HG03571 (cell line): Measurements from ENCODE around the gene HAUS8.
"Not testable (repeated sequence)": the region's sequence is repeated elsewhere in the genome, so short reads cannot be mapped to it uniquely, and the experiment has no call there.

ENCODE experiments used
- ATAC-seq: cut with Tn5 transposase; IDR thresholded peaks from one replicate; pipeline ENCODE4 v1.9.1; 2021; ENCODE audit not compliant: unreplicated experiment

The HAUS8 gene

GRCh38 chr19:17101686-17102628 is 26.7 kb upstream of the HAUS8 start:
- ATAC-seq, result no peak

DNA sequence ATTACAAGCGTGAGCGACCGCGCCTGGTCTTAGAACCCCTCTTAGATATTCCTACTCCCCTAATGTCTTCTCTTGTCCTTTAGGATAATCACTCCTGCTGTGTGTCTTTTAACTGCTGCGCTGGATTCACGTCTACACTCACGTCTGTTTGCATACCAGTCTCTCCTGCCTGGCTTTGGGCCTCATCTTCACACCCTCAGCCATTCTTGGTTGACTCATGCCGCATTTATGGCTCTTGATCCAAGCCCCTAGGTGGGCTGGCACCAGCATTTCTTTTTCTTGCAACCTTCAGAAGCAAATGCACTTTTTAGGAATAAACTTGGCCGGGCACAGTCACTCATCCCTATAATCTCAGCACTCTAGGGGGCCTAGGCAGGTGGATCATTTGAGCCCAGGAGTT is 23.1 kb upstream of the HAUS8 start:
- no peak for ATAC-seq

DNA sequence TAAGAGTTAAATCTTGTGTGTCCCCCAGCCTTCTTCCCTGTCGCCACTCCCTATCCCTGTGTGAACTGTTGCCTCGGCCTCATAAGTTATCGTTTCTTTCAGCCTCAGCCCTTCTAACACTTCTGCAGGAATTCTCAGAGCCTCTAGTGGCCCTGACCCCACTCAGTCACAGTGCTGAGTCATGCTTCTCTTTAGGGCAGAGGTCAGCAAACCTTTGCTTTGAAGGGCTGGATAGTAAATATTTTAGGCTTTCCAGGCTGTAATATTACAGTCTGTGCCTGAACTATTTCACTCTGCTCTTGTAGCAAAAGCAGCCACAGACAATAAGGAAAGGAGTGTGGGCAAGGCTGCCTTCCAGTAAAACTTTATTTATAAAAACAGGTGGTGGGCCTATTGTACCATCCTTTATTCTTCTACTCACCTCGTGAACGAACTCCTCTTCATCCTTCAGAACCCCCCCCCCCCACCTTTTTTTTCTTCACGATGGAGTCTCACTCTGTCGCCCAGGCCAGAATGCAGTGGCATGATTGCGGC is 22.4 kb upstream of the HAUS8 start:
- ATAC-seq, result no peak

DNA sequence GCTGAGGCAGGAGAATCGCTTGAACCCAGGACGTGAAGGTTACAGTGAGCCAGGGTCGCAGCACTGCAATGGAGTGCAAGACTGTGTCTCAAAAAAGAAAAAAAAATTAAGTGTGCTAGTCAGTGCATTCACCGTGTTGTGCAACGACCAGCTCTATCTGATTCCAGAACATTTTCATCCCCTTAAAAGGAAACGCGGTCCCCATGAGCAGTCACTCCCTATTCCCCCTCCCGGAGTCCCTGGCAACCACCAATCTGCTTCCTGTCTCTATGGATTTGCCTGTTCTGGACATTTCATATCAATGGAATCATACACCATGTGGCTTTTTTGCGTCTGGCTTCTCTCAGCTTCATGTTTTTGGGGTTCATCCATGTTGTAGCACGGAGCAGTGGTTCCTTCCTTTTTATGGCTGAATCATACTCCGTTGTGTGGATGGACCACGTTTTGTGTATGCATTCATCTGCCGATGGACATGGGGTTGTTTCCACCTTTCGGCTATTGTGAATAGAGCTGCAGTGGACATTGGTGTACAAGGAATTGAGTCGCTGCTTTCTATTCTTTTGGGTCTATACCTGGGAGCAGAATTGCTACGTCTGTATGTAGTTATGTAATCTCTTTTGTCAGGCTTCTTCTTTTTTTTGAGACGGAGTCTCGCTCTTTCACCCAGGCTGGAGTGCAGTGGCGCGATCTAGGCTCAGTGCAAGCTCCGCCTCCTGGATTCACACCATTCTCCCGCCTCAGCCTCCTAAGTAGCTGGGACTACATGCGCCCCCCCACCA is 20.1 kb upstream of the HAUS8 start:
- no peak for ATAC-seq

DNA sequence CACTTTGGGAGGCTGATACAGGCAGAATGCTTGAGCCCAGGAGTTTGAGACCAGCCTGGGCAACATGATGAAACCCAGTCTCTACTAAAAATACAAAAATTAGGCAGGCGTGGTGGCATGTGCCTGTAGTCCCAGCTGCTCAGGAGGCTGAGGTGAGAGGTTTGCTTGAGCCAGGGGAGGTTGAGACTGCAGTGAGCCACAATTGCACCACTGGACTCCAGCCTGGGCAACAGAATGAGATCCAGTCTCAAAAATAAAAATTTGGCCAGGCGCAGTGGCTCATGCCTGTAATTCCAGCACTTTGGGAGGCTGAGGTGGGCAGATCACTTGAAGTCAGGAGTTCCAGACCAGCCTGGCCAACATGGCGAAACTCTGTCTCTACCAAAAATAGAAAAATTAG is 19.4 kb upstream of the HAUS8 start:
- ATAC-seq, result not testable (repeated sequence)

GRCh38 chr19:17092696-17093095 is 17.4 kb upstream of the HAUS8 start:
- no peak for ATAC-seq

- no peak for ATAC-seq
Observed at GRCh38 chr19:17091758-17092333, 16.6 kb upstream of the HAUS8 start.

- ATAC-seq, result no peak
Observed at GRCh38 chr19:17090583-17090982, 15.3 kb upstream of the HAUS8 start.

DNA sequence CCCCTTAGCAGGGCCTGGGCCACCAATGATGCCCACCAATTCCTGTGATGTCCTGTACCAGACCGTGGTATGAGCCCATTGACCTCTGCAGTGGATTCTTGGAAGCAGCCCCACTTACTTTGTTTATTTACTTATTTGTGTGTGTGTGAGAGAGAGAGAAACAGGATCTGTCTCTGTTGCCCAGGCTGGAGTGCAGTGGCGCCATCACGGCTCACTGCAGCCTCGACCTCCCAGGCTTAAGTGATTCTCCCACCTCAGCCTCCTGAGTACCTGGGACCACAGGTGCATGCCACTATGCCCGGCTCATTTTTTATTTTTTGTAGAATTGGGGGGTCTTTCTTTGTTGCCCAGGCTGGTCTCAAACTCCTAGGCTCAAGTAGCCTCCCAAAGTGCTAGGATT is 13.3 kb upstream of the HAUS8 start:
- no peak for ATAC-seq

- no peak for ATAC-seq
Observed at GRCh38 chr19:17086834-17087233, 11.6 kb upstream of the HAUS8 start.

GRCh38 chr19:17086120-17086519 is 10.9 kb upstream of the HAUS8 start:
- no peak for ATAC-seq

DNA sequence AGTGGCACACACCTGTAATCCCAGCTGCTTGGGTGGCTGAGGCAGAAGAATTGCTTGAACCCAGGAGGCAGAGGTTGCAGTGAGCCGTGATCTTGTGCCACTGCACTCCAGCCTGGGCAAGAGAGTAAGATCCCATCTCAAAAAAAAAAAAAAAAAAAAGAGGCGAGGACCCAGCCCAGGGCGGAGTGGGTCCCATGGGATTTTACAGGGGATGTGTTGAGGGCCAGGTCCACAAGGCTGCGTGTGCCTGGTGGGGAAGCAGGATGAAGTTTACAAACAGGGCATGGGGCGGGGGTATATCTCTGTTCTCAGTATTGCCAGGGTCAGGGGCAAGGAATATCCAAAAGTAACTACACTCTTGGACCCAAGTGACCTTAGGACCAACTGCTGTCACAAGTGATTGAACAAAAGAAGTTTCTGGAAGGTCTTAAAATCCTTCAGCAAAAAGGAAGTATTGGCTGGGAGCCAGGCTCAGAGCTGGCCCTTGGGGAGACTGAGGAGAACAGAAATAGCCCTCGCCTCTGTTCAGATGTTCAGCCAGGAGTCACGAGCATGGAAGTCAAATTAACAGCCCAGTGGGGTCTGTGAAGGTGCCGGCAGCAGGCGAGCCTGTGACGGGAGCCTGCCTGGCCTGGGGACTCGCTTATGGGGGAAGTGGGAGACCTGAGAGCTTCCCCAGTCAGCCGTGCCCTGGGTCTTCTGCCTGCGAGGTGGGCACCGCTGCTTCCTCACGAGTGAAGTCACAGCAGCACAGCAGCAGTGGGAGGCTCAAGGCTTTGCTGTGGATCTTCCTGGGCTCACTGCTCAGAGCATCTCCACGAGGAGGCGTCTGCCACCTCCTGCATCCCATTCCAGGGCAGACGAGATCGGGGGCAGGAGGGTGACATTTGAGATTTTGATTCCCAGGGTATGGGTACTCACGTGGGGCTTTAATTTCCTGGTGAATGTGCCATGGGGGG is 6.7 kb upstream of the HAUS8 start:
- no peak for ATAC-seq

GRCh38 chr19:17080440-17080801 is 5.2 kb upstream of the HAUS8 start:
- no peak for ATAC-seq

GRCh38 chr19:17079710-17080439 is 4.6 kb upstream of the HAUS8 start:
- peak; percentile 25 for ATAC-seq

GRCh38 chr19:17078920-17079709 is 3.9 kb upstream of the HAUS8 start:
- ATAC-seq, result no peak

DNA sequence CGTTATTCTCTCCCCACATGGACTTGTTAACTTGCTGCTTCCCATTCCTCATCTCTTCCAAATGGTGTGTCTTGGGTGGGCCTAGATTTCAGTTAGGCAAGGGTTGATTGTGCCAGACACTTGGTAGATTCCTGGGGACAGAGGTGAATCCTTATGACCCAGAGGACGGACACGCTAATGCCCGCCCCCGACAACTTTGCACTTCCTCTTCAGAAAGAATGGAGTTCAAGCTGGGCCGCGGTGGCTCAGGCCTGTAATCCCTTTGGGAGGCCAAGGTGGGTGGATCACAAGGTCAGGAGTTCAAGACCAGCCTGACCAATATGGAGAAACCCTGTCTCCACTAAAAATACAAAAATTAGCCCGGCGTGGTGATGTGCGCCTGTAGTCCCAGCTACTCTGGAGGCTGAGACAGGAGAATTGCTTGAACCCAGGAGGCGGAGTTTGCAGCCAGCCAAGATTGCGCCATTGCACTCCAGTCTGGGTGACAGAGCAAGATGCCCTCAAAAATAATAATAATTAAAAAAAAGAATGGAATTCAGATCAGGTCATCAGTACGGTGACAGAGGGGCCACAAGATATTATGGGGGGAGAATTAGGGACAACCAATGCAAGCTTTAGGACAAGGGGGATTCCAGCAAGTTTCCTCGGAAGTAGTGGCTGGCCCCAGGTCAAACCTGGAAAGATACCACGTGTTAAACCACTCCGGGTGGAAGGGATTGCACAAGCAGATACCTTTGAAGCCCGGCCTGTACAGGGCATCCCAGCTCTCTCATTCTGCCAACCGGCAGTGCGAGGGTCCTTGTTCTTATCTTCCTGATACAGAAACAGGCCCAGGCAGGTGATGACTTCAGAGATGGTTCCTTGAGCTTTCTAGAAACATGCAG is 3.0 kb upstream of the HAUS8 start:
- ATAC-seq, result no peak

DNA sequence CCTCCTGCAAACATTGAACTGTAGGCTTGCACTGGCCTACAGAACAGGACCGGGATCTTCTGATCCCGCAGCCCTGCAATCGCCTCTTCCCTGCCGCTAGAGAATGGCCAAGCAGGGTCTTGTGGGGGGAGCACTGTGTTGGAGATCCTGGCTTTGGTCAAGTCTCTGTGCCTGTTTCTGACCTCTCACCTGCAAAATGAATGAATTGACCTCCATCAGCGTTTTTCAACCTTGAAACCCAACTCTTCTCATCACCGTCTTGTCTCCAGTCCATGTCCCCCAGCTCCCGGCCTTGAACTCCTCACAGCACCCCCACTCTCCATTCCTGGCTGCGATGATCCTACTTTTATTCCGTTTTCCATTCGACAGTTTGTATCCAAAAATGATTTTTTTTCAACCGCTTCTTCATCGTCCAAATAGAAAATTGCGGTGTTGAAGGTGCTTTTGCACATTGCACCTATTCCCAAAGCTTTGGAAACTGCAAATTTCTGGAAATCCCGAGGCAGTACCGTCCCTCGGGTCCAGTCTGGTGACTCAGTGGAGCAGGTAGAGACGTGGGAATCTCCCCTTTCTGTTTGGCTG is 2.3 kb upstream of the HAUS8 start:
- no peak for ATAC-seq

DNA sequence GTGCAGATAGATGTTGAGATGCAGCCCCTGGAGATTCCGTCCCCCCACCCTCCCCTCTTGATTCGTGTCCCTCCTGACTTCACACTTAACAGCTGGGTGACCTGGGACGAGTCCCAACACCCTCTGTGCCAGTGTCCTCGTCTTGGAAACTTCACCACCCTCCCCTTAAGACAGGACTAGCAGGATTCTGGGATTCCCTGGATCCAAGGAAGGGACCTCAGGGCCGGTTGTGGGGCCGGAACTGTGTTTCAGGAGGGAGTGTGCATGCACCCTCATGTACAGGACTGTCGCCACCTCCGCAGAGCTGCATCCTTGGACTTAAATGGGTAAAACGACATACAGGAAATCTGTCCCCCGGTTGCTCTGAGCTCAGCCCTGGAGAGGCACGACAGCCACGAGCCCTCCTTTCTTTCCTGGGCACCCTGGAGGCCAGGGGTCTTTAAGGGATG is 1.3 kb upstream of the HAUS8 start:
- ATAC-seq, result no peak
